Nephron (organoid): ENCODE measurements around the gene GDF2.

Experiments
- H3K27ac Mint-ChIP-seq, 3 experiments: 2 replicates each; pipeline ENCODE4 v1.8.0; 2020; ENCODE audit warnings: mixed read lengths in 3 of 3, mild to moderate bottlenecking in 2 of 3, moderate library complexity in 1 of 3
- H3K27me3 Mint-ChIP-seq: 2 replicates; pipeline ENCODE4 v1.8.0; 2021; ENCODE audit warnings: low read depth, mild to moderate bottlenecking, moderate library complexity, mixed read lengths
- H3K36me3 Mint-ChIP-seq: 2 replicates; pipeline ENCODE4 v1.8.0; 2020; ENCODE audit warnings: low read depth, mixed read lengths
- H3K4me1 Mint-ChIP-seq: 2 replicates; pipeline ENCODE4 v1.8.0; 2020; ENCODE audit warnings: mixed read lengths
- H3K4me3 Mint-ChIP-seq, 3 experiments: 2 replicates each; pipeline ENCODE4 v1.8.0; 2020; ENCODE audit warnings: mild to moderate bottlenecking in 3 of 3, mixed read lengths in 3 of 3, moderate library complexity in 2 of 3
- H3K9me3 Mint-ChIP-seq: 2 replicates; pipeline ENCODE4 v1.8.0; 2020; ENCODE audit warnings: mixed read lengths
- CTCF ChIP-seq, 3 experiments: fragments of 200-600 bp; sonication (generic); IDR thresholded peaks; one replicate each; pipeline ENCODE4 v1.5.0; 2021; ENCODE audit warnings: antibody characterized with exemption in 3 of 3; ENCODE audit not compliant: unreplicated experiment in 3 of 3

GDF2 gene

GRCh38 chr10:47288236-47288635, 34.0 kb upstream of the GDF2 start:
- Mint-ChIP-seq H3K4me1 (peaks cover 8% of the 10 kb centered on the region), H3K27ac (no peak overlapping the region), H3K27me3 (peaks cover 75% of the 10 kb centered on the region), H3K36me3 (no peaks in the 10 kb centered on the region), H3K4me3 (no peak overlapping the region), H3K9me3 (no peaks in the 10 kb centered on the region)
- no peak for TF ChIP-seq CTCF (IDR thresholded peaks at IDR 0.05; ENCODE audit: unreplicated experiment in 3 of 3)

- Mint-ChIP-seq H3K9me3 (no peaks in the 10 kb centered on the region), H3K4me3 (no peak overlapping the region), H3K4me1 (peaks cover 8% of the 10 kb centered on the region), H3K27me3 (peaks cover 83% of the 10 kb centered on the region), H3K27ac (no peak overlapping the region), H3K36me3 (no peaks in the 10 kb centered on the region)
- no peak for TF ChIP-seq CTCF (IDR thresholded peaks at IDR 0.05; ENCODE audit: unreplicated experiment in 3 of 3)
Measured at GRCh38 chr10:47288916-47289495, 33.2 kb upstream of the GDF2 start.

- Mint-ChIP-seq H3K36me3 (no peaks in the 10 kb centered on the region), H3K4me3 (no peak overlapping the region), H3K9me3 (no peaks in the 10 kb centered on the region), H3K4me1 (peaks cover 9% of the 10 kb centered on the region), H3K27ac (no peak overlapping the region), H3K27me3 (peaks cover 92% of the 10 kb centered on the region)
- no peak for TF ChIP-seq CTCF (IDR thresholded peaks at IDR 0.05; ENCODE audit: unreplicated experiment in 3 of 3)
Measured at GRCh38 chr10:47289921-47290320, 32.3 kb upstream of the GDF2 start.

GRCh38 chr10:47290338-47290737, 31.9 kb upstream of the GDF2 start:
- Mint-ChIP-seq H3K27ac (no peak overlapping the region), H3K4me1 (peaks cover 13% of the 10 kb centered on the region), H3K36me3 (no peaks in the 10 kb centered on the region), H3K4me3 (no peak overlapping the region), H3K27me3 (peaks cover 94% of the 10 kb centered on the region), H3K9me3 (no peaks in the 10 kb centered on the region)
- TF ChIP-seq CTCF (IDR thresholded peaks at IDR 0.05; ENCODE audit: unreplicated experiment in 3 of 3): no peak

- Mint-ChIP-seq H3K9me3 (no peaks in the 10 kb centered on the region), H3K4me3 (no peak overlapping the region), H3K36me3 (no peaks in the 10 kb centered on the region), H3K27ac (no peak overlapping the region), H3K27me3 (peaks cover 94% of the 10 kb centered on the region), H3K4me1 (peaks cover 26% of the 10 kb centered on the region)
- TF ChIP-seq CTCF (IDR thresholded peaks at IDR 0.05; ENCODE audit: unreplicated experiment in 3 of 3): no peak
Measured at GRCh38 chr10:47291682-47292081, 30.6 kb upstream of the GDF2 start.

GRCh38 chr10:47294057-47294456, 28.2 kb upstream of the GDF2 start:
- Mint-ChIP-seq H3K27ac (no peak overlapping the region), H3K27me3 (peaks cover 96% of the 10 kb centered on the region), H3K4me3 (no peak overlapping the region), H3K36me3 (no peaks in the 10 kb centered on the region), H3K4me1 (peaks cover 29% of the 10 kb centered on the region), H3K9me3 (no peaks in the 10 kb centered on the region)
- no peak for TF ChIP-seq CTCF (IDR thresholded peaks at IDR 0.05; ENCODE audit: unreplicated experiment in 3 of 3)
